Ascending aorta (tissue), 2 donors: ENCODE results near the gene BTBD1. TPM values are rescaled to one million over a fixed set of nuclear protein-coding genes. Genes with fewer than 3 reads are reported as not detected.

Experiments
- DNase-seq, 2 donors: peaks; one replicate each; pipeline ENCODE4 v3.0.0-alpha.2; 2019; ENCODE audit warnings: low spot score in 2 of 2
- H3K27ac ChIP-seq, 2 donors: fragments of 200-600 bp; sonication (generic); one replicate each; pipeline ENCODE4 v1.5.1; 2016 to 2017; ENCODE audit warnings: mild to moderate bottlenecking in 1 of 2
- H3K27me3 ChIP-seq: fragments of 200-600 bp; sonication (generic); one replicate; pipeline ENCODE4 v1.5.1; 2017
- H3K36me3 ChIP-seq, 2 donors: fragments of 200-600 bp; sonication (generic); one replicate each; pipeline ENCODE4 v1.5.1; 2016
- H3K4me1 ChIP-seq, 2 donors: fragments of 200-600 bp; sonication (generic); one replicate each; pipeline ENCODE4 v1.5.1; 2016 to 2017; ENCODE audit warnings: mild to moderate bottlenecking in 1 of 2
- H3K4me3 ChIP-seq, 2 donors: fragments of 200-600 bp; sonication (generic); one replicate each; pipeline ENCODE4 v1.5.1; 2016 to 2017; ENCODE audit warnings: mild to moderate bottlenecking in 1 of 2
- H3K9me3 ChIP-seq, 2 donors: fragments of 200-600 bp; sonication (generic); one replicate each; pipeline ENCODE4 v1.5.1; 2016
- intact Hi-C: fragments of 100-400 bp; cut with DNase I; formaldehyde crosslinking; loops from one replicate; pipeline ENCODE4 v1.15.1; 2023
- total RNA-seq: library from RNA; depleted of rRNA; stranded (reverse); fragments of >200 nt; gene quantifications from one replicate; pipeline ENCODE4 v1.1.0, GENCODE V29; 2016
- TF ChIP-seq, protein P1 (sequence below), 3 experiments: fragments of 200-600 bp in 2 of 3; fragments of 450-650 bp in 1 of 3; sonication (generic) in 2 of 3; IDR thresholded peaks; one replicate each; pipeline ENCODE4 v1.5.1; 2016 to 2019; ENCODE audit warnings: antibody characterized with exemption in 3 of 3, mild to moderate bottlenecking in 1 of 3, moderate library complexity in 1 of 3

The BTBD1 gene
- total RNA-seq, 1 donor from 2014 or later, result 63.9 TPM

DNA sequence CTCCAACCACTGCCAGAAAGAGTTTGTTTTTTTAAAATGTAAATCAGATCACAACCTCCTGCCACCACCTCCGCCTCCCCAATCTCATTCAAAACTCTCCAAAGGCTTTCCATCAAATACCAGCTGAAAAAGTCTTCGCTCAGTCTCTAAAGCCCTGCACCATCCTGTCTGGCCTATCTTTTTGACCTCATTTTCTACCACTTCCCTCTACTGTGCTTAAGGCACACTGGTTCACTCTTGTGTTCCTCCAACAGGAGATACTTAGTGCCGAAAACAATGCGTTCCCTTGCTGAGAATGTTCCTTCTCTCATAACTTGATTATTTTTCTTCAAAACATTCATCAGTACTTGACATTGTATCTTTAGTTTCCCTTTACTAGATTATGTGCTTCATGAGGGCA is 3.5 kb downstream of the BTBD1 start:
- no peak for DNase-seq
- H3K9me3 ChIP-seq, result no peaks in the 10 kb centered on the region
- H3K4me1 ChIP-seq, result peaks cover 17 to 28% of the 10 kb centered on the region in 2 donors
- intact Hi-C loops, result no loop called here
- TF ChIP-seq, protein P1, sequence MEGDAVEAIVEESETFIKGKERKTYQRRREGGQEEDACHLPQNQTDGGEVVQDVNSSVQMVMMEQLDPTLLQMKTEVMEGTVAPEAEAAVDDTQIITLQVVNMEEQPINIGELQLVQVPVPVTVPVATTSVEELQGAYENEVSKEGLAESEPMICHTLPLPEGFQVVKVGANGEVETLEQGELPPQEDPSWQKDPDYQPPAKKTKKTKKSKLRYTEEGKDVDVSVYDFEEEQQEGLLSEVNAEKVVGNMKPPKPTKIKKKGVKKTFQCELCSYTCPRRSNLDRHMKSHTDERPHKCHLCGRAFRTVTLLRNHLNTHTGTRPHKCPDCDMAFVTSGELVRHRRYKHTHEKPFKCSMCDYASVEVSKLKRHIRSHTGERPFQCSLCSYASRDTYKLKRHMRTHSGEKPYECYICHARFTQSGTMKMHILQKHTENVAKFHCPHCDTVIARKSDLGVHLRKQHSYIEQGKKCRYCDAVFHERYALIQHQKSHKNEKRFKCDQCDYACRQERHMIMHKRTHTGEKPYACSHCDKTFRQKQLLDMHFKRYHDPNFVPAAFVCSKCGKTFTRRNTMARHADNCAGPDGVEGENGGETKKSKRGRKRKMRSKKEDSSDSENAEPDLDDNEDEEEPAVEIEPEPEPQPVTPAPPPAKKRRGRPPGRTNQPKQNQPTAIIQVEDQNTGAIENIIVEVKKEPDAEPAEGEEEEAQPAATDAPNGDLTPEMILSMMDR (IDR thresholded peaks at IDR 0.05), result no peak
- H3K27me3 ChIP-seq, result no peaks in the 10 kb centered on the region
- H3K36me3 ChIP-seq, result no peaks in the 10 kb centered on the region
- H3K27ac ChIP-seq, result no peak overlapping the region
- H3K4me3 ChIP-seq, result peak overlapping the region in 1 of 2 donors; percentile 18

DNA sequence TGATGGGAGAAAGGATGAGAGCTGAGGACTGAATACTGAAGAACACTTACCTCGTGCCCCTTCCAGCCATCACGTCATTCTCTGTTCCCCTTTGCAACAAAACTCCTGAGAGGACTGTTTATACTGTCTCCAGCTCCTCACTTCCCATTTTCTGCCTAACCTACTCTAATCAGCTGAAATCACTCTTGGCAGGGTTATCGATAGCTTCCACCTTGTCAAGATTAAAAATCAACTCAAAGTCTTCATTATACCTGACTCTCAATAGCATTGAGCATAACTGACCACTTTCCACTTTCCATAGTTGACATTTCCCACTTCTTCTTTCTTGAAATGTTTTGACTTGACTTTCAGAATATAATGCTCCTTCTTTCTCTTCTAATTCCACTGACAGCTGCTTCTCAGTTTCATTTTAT is 4.3 kb downstream of the BTBD1 start:
- no peaks in the 10 kb centered on the region for H3K36me3 ChIP-seq
- no peaks in the 10 kb centered on the region for H3K9me3 ChIP-seq
- intact Hi-C loops, result no loop called here
- H3K4me3 ChIP-seq, result no peak overlapping the region
- TF ChIP-seq, protein P1 (IDR thresholded peaks at IDR 0.05), result no peak
- no peak for DNase-seq
- no peaks in the 10 kb centered on the region for H3K27me3 ChIP-seq
- H3K27ac ChIP-seq, result no peak overlapping the region
- peaks cover 17 to 34% of the 10 kb centered on the region in 2 donors for H3K4me1 ChIP-seq

DNA sequence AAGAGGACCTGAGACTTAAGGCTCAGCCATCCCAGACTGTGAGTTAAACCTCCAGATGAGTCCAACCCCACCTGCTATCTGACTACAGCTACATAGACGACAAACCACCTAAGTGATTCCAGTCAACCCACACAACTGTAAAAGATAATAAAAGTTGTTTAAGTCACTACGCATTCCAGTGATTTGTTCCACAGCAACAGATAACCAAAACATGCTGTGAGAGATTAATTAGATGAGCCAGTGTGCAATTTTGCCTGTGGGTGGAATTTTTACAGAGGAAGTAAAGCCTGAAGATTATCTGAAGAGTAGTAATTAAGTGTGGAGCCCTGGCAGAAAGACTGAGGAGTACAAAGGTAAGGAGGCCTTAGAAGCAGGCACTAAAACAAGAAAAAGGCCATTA is 5.4 kb downstream of the BTBD1 start:
- no peak for DNase-seq
- H3K9me3 ChIP-seq, result no peaks in the 10 kb centered on the region
- intact Hi-C loops, result no loop called here
- peaks cover 17 to 34% of the 10 kb centered on the region in 2 donors for H3K4me1 ChIP-seq
- H3K36me3 ChIP-seq, result no peaks in the 10 kb centered on the region
- no peaks in the 10 kb centered on the region for H3K27me3 ChIP-seq
- H3K27ac ChIP-seq, result no peak overlapping the region
- TF ChIP-seq, protein P1 (IDR thresholded peaks at IDR 0.05), result no peak
- no peak overlapping the region for H3K4me3 ChIP-seq

DNA sequence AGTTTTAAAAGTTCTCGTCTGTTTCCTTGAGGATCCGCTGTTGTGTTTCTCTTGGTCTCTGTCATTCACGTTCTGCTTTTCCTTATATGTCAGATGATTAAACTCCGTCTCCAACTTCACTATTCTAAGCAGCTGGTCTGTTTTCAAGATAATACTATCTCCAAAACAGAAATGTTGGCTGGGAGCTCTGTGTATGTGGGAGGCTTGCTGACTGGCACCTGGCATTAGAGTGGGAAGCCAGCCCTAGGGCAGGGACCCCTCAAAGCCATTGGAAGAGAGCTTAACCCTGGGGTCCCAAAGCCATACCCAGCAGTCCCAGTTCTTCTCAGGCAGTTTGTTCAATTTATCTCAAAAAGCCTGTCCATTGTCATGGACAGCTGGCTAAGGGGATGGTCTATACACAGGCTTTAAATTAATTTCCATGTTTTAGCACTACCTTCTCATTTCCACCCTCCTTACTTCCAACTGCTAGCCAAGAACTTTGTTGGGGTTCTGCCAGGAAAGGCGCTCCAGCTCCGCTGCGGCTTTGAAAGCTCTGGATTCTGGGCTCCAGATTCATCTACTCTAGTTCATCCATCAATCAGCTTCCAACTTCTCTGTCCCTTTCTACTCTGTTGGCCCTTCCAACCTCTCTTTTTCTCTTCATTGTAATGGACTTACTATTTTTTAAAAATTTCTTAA is 9.2 kb downstream of the BTBD1 start:
- Histone ChIP-seq H3K4me1 (peaks cover 0 to 18% of the 10 kb centered on the region in 2 donors), H3K4me3 (no peak overlapping the region), H3K27ac (no peak overlapping the region), H3K36me3 (peaks cover 4 to 23% of the 10 kb centered on the region in 2 donors), H3K27me3 (no peaks in the 10 kb centered on the region), H3K9me3 (no peaks in the 10 kb centered on the region)
- intact Hi-C loops, result no loop called here
- DNase-seq, result no peak
- TF ChIP-seq, protein P1 (IDR thresholded peaks at IDR 0.05), result no peak

DNA sequence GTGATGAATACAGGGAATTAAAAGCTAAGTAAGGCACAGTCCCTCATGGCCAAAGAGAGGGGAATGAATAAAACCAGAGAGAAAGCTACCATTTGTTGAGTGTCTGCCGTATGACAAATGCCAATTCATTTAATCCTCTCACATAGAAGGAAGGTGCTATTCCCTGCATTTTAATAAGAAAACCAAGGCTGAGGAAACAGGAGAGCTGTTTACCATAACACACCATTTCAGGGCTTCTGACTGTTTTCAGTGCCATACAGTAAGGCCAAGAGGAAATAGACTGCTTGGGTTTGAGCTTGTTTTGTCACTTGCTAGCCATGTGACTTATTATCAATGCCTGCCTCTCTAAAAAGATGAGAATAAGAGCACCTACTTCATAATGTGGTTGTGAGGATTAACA is 10.1 kb downstream of the BTBD1 start:
- H3K4me3 ChIP-seq, result no peak overlapping the region
- intact Hi-C loops, result no loop called here
- H3K4me1 ChIP-seq, result peaks cover 0 to 18% of the 10 kb centered on the region in 2 donors
- DNase-seq, result no peak
- H3K36me3 ChIP-seq, result peaks cover 4 to 23% of the 10 kb centered on the region in 2 donors
- no peak overlapping the region for H3K27ac ChIP-seq
- no peaks in the 10 kb centered on the region for H3K9me3 ChIP-seq
- TF ChIP-seq, protein P1 (IDR thresholded peaks at IDR 0.05), result no peak
- no peaks in the 10 kb centered on the region for H3K27me3 ChIP-seq
